Omental fat pad (tissue), 4 donors: ENCODE data around the gene PRKAR1B. TPM values are rescaled to one million over a fixed set of nuclear protein-coding genes. Genes with fewer than 3 reads are reported as not detected.
"Not testable (repeated sequence)": the region's sequence is repeated elsewhere in the genome, so short reads cannot be mapped to it uniquely, and the experiment has no call there.

Experiments used
- ATAC-seq: fragments of 150-250 bp; one replicate; pipeline ENCODE4 v1.9.1; 2016; ENCODE audit warnings: mild to moderate bottlenecking, moderate library complexity; ENCODE audit not compliant: low FRiP score
- DNase-seq: peaks from one replicate; pipeline ENCODE4 v3.0.0-alpha.2; 2019; ENCODE audit warnings: low spot score
- total RNA-seq, 4 donors: library from RNA; depleted of rRNA; stranded (reverse); fragments of >200 nt; gene quantifications; one replicate each; pipeline ENCODE4 v1.1.0, GENCODE V29; 2016
- TF ChIP-seq, protein P1 (sequence below), 3 donors: fragments of 450-650 bp; IDR thresholded peaks; one replicate each; pipeline ENCODE4 v1.5.1; 2016 to 2017; ENCODE audit warnings: antibody characterized with exemption in 3 of 3, mild to moderate bottlenecking in 3 of 3, moderate library complexity in 2 of 3

PRKAR1B gene
- total RNA-seq, 4 donors from 2014 or later, result 9.0 to 11.4 (median 10.3) TPM

DNA sequence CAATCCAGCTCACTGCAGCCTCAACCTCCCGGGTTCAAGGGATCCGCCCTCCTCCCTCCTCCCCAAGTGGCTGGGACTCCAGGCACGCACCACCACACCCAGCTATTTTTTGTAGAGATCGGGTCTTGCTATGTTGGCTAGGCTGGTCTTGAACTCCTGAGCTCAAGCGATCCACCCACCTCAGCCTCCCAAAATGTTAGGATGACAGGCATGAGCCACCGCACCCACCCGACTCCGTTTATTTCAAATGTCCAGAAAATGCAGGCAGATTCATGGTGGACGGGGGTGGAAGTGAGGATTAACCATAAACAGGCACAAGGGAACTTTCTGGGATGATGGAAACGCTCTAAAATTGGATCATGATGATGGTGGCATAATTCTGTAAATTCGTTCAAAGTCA, 85.1 kb downstream of the PRKAR1B start:
- ATAC-seq (no peak), DNase-seq (no peak)
- TF ChIP-seq, protein P1, sequence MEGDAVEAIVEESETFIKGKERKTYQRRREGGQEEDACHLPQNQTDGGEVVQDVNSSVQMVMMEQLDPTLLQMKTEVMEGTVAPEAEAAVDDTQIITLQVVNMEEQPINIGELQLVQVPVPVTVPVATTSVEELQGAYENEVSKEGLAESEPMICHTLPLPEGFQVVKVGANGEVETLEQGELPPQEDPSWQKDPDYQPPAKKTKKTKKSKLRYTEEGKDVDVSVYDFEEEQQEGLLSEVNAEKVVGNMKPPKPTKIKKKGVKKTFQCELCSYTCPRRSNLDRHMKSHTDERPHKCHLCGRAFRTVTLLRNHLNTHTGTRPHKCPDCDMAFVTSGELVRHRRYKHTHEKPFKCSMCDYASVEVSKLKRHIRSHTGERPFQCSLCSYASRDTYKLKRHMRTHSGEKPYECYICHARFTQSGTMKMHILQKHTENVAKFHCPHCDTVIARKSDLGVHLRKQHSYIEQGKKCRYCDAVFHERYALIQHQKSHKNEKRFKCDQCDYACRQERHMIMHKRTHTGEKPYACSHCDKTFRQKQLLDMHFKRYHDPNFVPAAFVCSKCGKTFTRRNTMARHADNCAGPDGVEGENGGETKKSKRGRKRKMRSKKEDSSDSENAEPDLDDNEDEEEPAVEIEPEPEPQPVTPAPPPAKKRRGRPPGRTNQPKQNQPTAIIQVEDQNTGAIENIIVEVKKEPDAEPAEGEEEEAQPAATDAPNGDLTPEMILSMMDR (IDR thresholded peaks at IDR 0.05), result no peak

DNA sequence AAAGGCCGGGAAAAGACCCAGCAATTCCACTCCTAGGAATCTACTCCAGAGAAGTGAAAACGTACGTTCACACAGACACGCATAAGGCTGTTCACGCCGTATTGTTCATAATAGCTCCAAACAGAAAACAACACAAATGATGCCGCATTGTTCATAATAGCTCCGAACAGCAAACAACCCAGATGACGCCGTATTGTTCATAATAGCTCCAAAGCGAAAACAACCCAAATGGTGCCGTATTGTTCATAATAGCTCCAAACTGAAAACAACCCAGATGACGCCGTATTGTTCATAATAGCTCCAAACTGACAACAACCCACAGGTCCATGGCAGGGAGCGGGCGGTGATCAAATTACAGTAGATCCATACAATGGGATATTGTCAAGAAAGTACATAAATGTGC, 85.8 kb downstream of the PRKAR1B start:
- TF ChIP-seq, protein P1 (IDR thresholded peaks at IDR 0.05), result no peak
- no peak for ATAC-seq
- no peak for DNase-seq

DNA sequence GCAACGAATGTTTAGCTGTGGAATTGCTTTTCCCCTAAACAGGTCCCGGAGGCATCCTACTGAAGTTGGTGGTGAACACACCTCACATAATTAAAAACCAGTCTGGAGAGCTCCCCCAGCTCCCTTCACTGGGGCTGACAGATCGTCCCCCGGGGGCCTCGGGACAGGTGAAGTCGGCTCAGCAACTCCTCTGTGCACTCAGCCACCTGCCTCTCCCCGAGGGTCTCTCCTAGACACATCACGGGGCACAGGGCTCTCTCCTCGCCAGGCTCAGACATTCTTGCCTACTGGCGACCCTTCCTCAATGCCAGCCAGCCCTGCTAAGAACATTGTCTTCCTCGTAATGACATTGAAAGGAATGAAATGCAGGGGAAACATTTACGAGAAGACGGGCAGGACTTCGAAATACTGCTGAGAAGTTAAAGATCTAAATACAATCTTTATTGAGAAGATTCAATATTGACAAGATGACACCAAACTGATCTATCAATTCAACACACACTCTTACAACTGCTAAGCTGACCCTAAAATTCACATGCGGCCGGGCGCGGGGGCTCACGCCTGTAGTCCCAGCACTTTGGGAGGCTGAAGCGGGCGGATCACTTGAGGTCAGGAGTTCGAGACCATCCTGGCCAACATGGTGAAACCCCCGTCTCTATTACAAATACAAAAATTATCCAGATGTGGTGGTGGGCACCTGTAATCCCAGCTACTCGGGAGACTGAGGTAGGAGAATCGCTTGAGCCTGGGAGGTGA, 88.6 kb downstream of the PRKAR1B start:
- DNase-seq (no peak), ATAC-seq (no peak)
- TF ChIP-seq, protein P1 (IDR thresholded peaks at IDR 0.05), result no peak

DNA sequence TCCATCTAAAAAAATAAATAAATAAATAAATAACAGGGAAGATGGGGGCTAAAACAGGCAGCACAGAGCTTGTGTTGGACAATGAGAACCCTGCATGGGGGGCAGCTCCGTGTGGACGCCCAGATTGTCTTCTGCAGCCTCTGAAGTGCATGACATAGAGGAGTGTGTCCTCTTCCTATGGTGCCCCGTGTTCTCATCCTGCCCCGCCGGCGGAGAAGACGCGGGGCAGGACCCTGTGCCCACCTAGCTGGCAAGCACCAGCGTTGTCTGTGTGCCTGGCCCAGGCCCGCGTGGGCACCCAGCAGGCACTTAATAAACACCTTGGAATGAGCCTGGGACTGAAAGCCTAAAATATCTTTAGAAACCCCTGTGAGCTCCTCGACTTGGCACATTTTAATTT, 89.3 kb downstream of the PRKAR1B start:
- TF ChIP-seq, protein P1 (IDR thresholded peaks at IDR 0.05), result no peak
- ATAC-seq, result no peak
- DNase-seq, result no peak

DNA sequence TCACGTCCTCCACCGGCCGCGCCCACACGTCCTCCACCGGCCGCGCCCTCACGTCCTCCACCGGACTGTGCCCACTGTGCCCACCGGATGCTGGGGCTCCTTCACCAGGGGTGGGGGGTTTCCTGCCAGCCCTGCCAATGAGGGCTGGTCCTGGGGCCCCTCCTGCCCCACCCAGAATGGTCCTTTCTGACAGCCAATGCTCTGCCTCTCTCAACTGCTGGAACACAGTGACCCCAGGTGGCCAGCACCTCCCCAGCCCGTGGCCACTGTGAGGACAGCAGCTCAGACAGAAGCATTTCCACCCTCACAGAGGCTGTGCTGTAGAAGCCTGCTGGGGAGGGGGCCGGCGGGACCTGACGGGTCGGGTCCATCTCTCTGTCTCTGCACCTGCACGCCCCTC, 90.7 kb downstream of the PRKAR1B start:
- ATAC-seq (no peak), DNase-seq (no peak)
- TF ChIP-seq, protein P1 (IDR thresholded peaks at IDR 0.05), result no peak

DNA sequence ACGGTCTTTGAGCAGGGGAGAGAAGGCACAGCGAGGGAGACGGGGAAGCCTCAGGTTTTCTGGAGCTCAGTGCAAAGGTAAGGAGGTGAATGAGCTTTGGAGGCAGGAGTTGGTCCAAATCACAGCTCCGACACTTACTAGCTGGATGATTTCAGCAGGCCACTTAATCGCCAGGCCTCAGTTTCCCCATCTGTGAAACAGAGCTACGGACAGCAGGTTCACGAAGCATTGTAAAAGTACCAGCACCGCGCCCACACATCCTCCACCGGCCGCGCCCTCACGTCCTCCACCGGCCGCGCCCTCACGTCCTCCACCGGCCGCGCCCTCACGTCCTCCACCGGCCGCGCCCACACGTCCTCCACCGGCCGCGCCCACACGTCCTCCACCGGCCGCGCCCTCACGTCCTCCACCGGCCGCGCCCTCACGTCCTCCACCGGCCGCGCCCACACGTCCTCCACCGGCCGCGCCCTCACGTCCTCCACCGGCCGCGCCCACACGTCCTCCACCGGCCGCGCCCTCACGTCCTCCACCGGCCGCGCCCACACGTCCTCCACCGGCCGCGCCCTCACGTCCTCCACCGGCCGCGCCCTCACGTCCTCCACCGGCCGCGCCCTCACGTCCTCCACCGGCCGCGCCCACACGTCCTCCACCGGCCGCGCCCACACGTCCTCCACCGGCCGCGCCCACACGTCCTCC, 91.2 kb downstream of the PRKAR1B start:
- not testable (repeated sequence) for DNase-seq, ATAC-seq

DNA sequence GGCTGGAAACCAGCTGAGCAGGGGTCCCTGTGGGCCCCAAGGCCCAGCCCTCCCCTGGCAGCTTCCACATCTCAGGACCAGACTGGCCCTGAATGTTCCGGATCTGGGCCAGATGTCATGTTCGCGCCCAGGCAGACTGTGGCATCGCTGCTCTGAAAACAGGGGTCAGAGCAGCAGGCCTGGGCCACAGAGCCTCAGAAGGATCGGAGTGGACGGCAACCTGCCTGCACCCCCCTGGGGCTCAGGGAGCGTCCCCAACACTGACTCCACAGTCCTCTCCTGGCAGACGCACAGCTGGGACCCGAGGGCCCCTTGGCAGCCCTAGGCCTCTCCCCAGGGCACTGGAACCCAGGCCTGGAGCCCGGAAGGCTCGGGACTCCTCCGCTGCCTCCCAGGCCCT, 91.9 kb downstream of the PRKAR1B start:
- TF ChIP-seq, protein P1 (IDR thresholded peaks at IDR 0.05), result no peak
- no peak for DNase-seq
- ATAC-seq, result no peak
